ENCODE results near the gene CHN1.

The CHN1 gene

GRCh38 chr2:174820361-174820760 lies 184.8 kb downstream of the CHN1 start:
- no peak for DNase-seq

GRCh38 chr2:174815526-174815925 lies 189.7 kb downstream of the CHN1 start:
- DNase-seq, result no peak

- DNase-seq, result no peak
Observed at GRCh38 chr2:174812037-174812436, 193.1 kb downstream of the CHN1 start.

- DNase-seq, result no peak
Observed at GRCh38 chr2:174807931-174808330, 197.2 kb downstream of the CHN1 start.

- no peak for DNase-seq
Observed at GRCh38 chr2:174805803-174806202, 199.4 kb downstream of the CHN1 start.

GRCh38 chr2:174802459-174802858 lies 202.7 kb downstream of the CHN1 start:
- no peak for DNase-seq

GRCh38 chr2:174800436-174801205 lies 204.6 kb downstream of the CHN1 start:
- no peak for DNase-seq

GRCh38 chr2:174798801-174799200 lies 206.4 kb downstream of the CHN1 start:
- no peak for DNase-seq

GRCh38 chr2:174797781-174798276 lies 207.4 kb downstream of the CHN1 start:
- no peak for DNase-seq

GRCh38 chr2:174796319-174796771 lies 208.8 kb downstream of the CHN1 start:
- no peak for DNase-seq

GRCh38 chr2:174794851-174795374 lies 210.3 kb downstream of the CHN1 start:
- DNase-seq, result no peak

- DNase-seq, result no peak
Observed at GRCh38 chr2:174792309-174793025, 212.7 kb downstream of the CHN1 start.

- no peak for DNase-seq
Observed at GRCh38 chr2:174791746-174792280, 213.4 kb downstream of the CHN1 start.

GRCh38 chr2:174791020-174791419 lies 214.2 kb downstream of the CHN1 start:
- DNase-seq, result no peak

- DNase-seq, result no peak
Observed at GRCh38 chr2:174789001-174789400, 216.2 kb downstream of the CHN1 start.

- DNase-seq, result no peak
Observed at GRCh38 chr2:174788291-174788929, 216.8 kb downstream of the CHN1 start.

GRCh38 chr2:174787487-174788205 lies 217.5 kb downstream of the CHN1 start:
- no peak for DNase-seq

GRCh38 chr2:174786066-174786725 lies 219.0 kb downstream of the CHN1 start:
- DNase-seq, result no peak

- DNase-seq, result no peak
Observed at GRCh38 chr2:174785481-174785880, 219.7 kb downstream of the CHN1 start.

GRCh38 chr2:174784909-174785308 lies 220.3 kb downstream of the CHN1 start:
- DNase-seq, result no peak

GRCh38 chr2:174784316-174784715 lies 220.9 kb downstream of the CHN1 start:
- DNase-seq, result no peak

GRCh38 chr2:174781996-174782395 lies 223.2 kb downstream of the CHN1 start:
- DNase-seq, result no peak

Data from NCI-H1436 treated with DMSO at 0.1 percent for 48 hours (cell line).